ENCODE results near the gene ABO.
"Not testable (repeated sequence)": the region's sequence is repeated elsewhere in the genome, so short reads cannot be mapped to it uniquely, and the experiment has no call there.

ABO gene

GRCh38 chr9:133207021-133207531 lies 67.9 kb downstream of the ABO start:
- Mint-ChIP-seq H3K9me3 (no peaks in the 10 kb centered on the region), H3K27me3 (peaks cover 34 to 56% of the 10 kb centered on the region in 2 donors), H3K27ac (no peak overlapping the region), H3K36me3 (no peaks in the 10 kb centered on the region), H3K4me1 (no peaks in the 10 kb centered on the region), H3K4me3 (no peak overlapping the region)
- DNase-seq: no peak
- no peak for ATAC-seq (replicated peaks)

- H3K36me3 Mint-ChIP-seq: no peaks in the 10 kb centered on the region
- no peak for DNase-seq
- no peak overlapping the region for H3K27ac Mint-ChIP-seq
- H3K4me1 Mint-ChIP-seq: no peaks in the 10 kb centered on the region
- peaks cover 31 to 53% of the 10 kb centered on the region in 2 donors for H3K27me3 Mint-ChIP-seq
- H3K9me3 Mint-ChIP-seq: no peaks in the 10 kb centered on the region
- H3K4me3 Mint-ChIP-seq: no peak overlapping the region
- no peak for ATAC-seq (replicated peaks)
These were observed 68.7 kb downstream of the ABO start for GRCh38 chr9:133205996-133206931.

DNA sequence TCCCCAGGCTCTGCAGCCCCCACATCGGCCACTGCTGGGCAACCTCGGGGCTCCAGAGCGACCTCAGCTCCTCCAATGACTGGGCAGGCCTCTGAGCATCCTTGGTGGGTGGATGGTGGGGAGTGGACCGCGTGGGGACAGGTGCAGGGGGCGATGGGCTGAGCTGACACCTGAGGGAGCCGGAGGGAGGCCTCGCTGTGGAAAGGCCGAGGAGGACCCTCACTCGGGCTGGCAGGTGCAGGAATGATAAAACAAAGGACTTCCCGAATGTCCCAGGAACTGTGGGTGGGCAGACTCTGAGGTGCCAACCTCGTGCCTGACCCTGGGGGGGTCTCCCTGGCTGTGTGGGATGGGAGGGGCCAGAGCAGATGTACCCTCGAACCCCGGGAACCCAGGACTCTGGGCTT lies 69.5 kb downstream of the ABO start:
- not testable (repeated sequence) for H3K9me3 Mint-ChIP-seq; H3K4me3 Mint-ChIP-seq; ATAC-seq (replicated peaks); H3K27ac Mint-ChIP-seq; H3K36me3 Mint-ChIP-seq; DNase-seq; H3K4me1 Mint-ChIP-seq
- H3K27me3 Mint-ChIP-seq: peaks cover 29 to 53% of the 10 kb centered on the region in 2 donors
